GM10847 (cell line): ENCODE results near the gene CCL18.
"Not testable (repeated sequence)": the region's sequence is repeated elsewhere in the genome, so short reads cannot be mapped to it uniquely, and the experiment has no call there.

Experiments used
- POLR2A ChIP-seq: IDR thresholded peaks from 2 replicates; pipeline ENCODE4 v1.6.1; 2011; ENCODE audit not compliant: insufficient read length; ENCODE audit errors: extremely low read depth

CCL18 gene

GRCh38 chr17:36094746-36095145 is 30.7 kb downstream of the CCL18 start:
- no peak for TF ChIP-seq POLR2A

GRCh38 chr17:36095992-36096391 is 31.9 kb downstream of the CCL18 start:
- TF ChIP-seq POLR2A: no peak

- TF ChIP-seq POLR2A: not testable (repeated sequence)
Observed at GRCh38 chr17:36103401-36103975, 39.4 kb downstream of the CCL18 start, which contains the start of gene CCL4. TSS of gene CCL4 (plus strand) at chr17:36103827. CDS start at chr17:36103906, 79 bp downstream.

GRCh38 chr17:36104701-36105181 is 40.7 kb downstream of the CCL18 start:
- no peak for TF ChIP-seq POLR2A

- TF ChIP-seq POLR2A: no peak
Observed at GRCh38 chr17:36105781-36106492, 41.9 kb downstream of the CCL18 start.

- no peak for TF ChIP-seq POLR2A
Observed at GRCh38 chr17:36106493-36106835, 42.4 kb downstream of the CCL18 start.

- no peak for TF ChIP-seq POLR2A
Observed at GRCh38 chr17:36107660-36108059, 43.6 kb downstream of the CCL18 start.

GRCh38 chr17:36111068-36111490 is 47.0 kb downstream of the CCL18 start:
- no peak for TF ChIP-seq POLR2A

GRCh38 chr17:36112572-36112971 is 48.5 kb downstream of the CCL18 start:
- no peak for TF ChIP-seq POLR2A

- TF ChIP-seq POLR2A: no peak
Observed at GRCh38 chr17:36117505-36118382, 53.7 kb downstream of the CCL18 start.

GRCh38 chr17:36118477-36119353 is 54.6 kb downstream of the CCL18 start:
- TF ChIP-seq POLR2A: no peak

GRCh38 chr17:36120221-36120620 is 56.1 kb downstream of the CCL18 start:
- no peak for TF ChIP-seq POLR2A
